ENCODE results near the gene GPR146. TPM values are rescaled to one million over a fixed set of nuclear protein-coding genes. Genes with fewer than 3 reads are reported as not detected.

Gene GPR146
- total and polyA plus RNA-seq, 9 of the 15 experiments (the other 6 are each of a cell fraction or from before 2014, with no cell fraction given) = 0.22 to 3.6 (median 0.64) TPM; not detected in 2

- ATAC-seq = no peak
- H3K4me1 ChIP-seq (replicated peaks in 1 of 2; ENCODE audit: control insufficient read depth in 2 of 2, insufficient read depth in 2 of 2, low read length in 2 of 2) = peaks cover 0 to 43% of the 10 kb centered on the region in 2 experiments; a peak in 2 of 5 replicates
- H3K79me2 ChIP-seq (ENCODE audit: control insufficient read depth, insufficient read depth, low read length) = no peaks in the 10 kb centered on the region
- no peak overlapping the region for H3K9ac ChIP-seq (ENCODE audit: insufficient read depth in 1 of 2, low read depth in 2 of 2, low read length in 2 of 2)
- TF ChIP-seq ZFP30 (CRISPR knock-in tag; IDR thresholded peaks at IDR 0.05; ENCODE audit: borderline replicate concordance) (no peak), RBM25 (IDR thresholded peaks at IDR 0.05; ENCODE audit: low read depth, low read length, severe bottlenecking) (no peak), HDAC6 (IDR thresholded peaks at IDR 0.05; ENCODE audit: low read depth, low read length) (no peak), TEAD4 (IDR thresholded peaks at IDR 0.05; ENCODE audit: low read length) (no peak), TEAD4 (CRISPR knock-in tag; IDR thresholded peaks at IDR 0.05; ENCODE audit: borderline replicate concordance) (no peak), USF1 (CRISPR knock-in tag; IDR thresholded peaks at IDR 0.05) (no peak), ZNF77 (CRISPR knock-in tag; IDR thresholded peaks at IDR 0.05) (no peak), ZBTB33 (CRISPR knock-in tag; IDR thresholded peaks at IDR 0.05) (no peak), EP300 (IDR thresholded peaks at IDR 0.05; ENCODE audit: low read length) (no peak)
- in situ Hi-C loops (cut with MboI) (no loop called here), intact Hi-C loops (cut with micrococcal nuclease) (no loop called here)
- no peak overlapping the region for H2AFZ ChIP-seq (ENCODE audit: low read depth, low read length)
- WGBS (ENCODE audit: insufficient coverage, low coverage, missing lambda C conversion rate) = 87% methylated on average over 25 of the region's 32 CpGs
- CTCF ChIA-PET (ENCODE audit: low intra/inter-chr PET ratio) = no interaction called here
- no TSS peak for BruUV-seq (replicated peaks)
- peaks cover 22% of the 10 kb centered on the region; the same call in 2 of the 3 replicates for H3K36me3 ChIP-seq (ENCODE audit: control insufficient read depth, insufficient read depth, low read length)
- no peak overlapping the region for H3K4me2 ChIP-seq (ENCODE audit: insufficient read depth, low read length)
- H3K9me3 ChIP-seq (replicated peaks; ENCODE audit: control insufficient read depth, insufficient read depth, low read depth, low read length) = no peaks in the 10 kb centered on the region
- H3K4me3 ChIP-seq = no peak overlapping the region
- H3K9me1 ChIP-seq (ENCODE audit: control insufficient read depth, insufficient read depth, low read length) = no peaks in the 10 kb centered on the region
- no peak for DNase-seq (ENCODE audit: extremely low read depth in 1 of 4, low spot score in 3 of 4)
- POLR2A ChIA-PET = no interaction called here
- FAIRE-seq = no peak
- H3K27me3 ChIP-seq (ENCODE audit: control insufficient read depth in 2 of 2, insufficient read depth in 2 of 2, low read length in 2 of 2) = no peaks in the 10 kb centered on the region
- no peak overlapping the region for H3K27ac ChIP-seq (ENCODE audit: extremely low read depth, low read depth, low read length)
- no peaks in the 10 kb centered on the region; the same call in 1 of the 2 replicates for H4K20me1 ChIP-seq (replicated peaks; ENCODE audit: control insufficient read depth, insufficient read depth, low read length)
Observed at GRCh38 chr7:1004018-1004852, 40.1 kb upstream of the GPR146 start.
